OCI-LY7 (cell line): ENCODE measurements around the gene GRM1. TPM values are rescaled to one million over a fixed set of nuclear protein-coding genes. Genes with fewer than 3 reads are reported as not detected.

Experiments
- BruUV-seq: library from RNA; stranded (reverse); fragments of 400-500 nt; replicated peaks from 2 replicates; lab custom pipeline; 2021; lab: Mats Ljungman, UMichigan
- CTCF ChIA-PET: fragments of 300-600 bp; sonication (Branson Sonifier 250); formaldehyde crosslinking; loops from one replicate; lab custom pipeline; 2022; ENCODE audit warnings: antibody characterized with exemption; ENCODE audit not compliant: unreplicated experiment; lab: Charles Lee
- POLR2A ChIA-PET: fragments of 300-600 bp; sonication (Branson Sonifier 250); formaldehyde crosslinking; loops from one replicate; lab custom pipeline; 2022; ENCODE audit warnings: antibody characterized with exemption; lab: Charles Lee
- DNase-seq: peaks from one replicate; pipeline ENCODE4 v3.0.0-alpha.2; 2015; ENCODE audit warnings: low spot score
- H2AFZ ChIP-seq: fragments of 200-600 bp; sonication (generic), shearing (Covaris generic); 2 replicates; pipeline ENCODE4 v1.6.1; 2014; ENCODE audit warnings: mild to moderate bottlenecking, antibody characterized with exemption, low read length, moderate library complexity
- H3K27ac ChIP-seq: fragments of 200-600 bp; sonication (generic); 2 replicates; pipeline ENCODE4 v1.5.1; 2014; ENCODE audit warnings: mixed run types, low read depth, mild to moderate bottlenecking, moderate library complexity, low read length, inconsistent platforms; ENCODE audit not compliant: poor library complexity, severe bottlenecking
- H3K36me3 ChIP-seq: fragments of 200-600 bp; sonication (generic); 2 replicates; pipeline ENCODE4 v1.6.1; 2014; ENCODE audit warnings: mild to moderate bottlenecking, antibody characterized with exemption, low read length, moderate library complexity, mixed read lengths; ENCODE audit not compliant: insufficient read depth
- H3K4me1 ChIP-seq: fragments of 200-600 bp; sonication (generic); 2 replicates; pipeline ENCODE4 v1.5.1; 2014; ENCODE audit warnings: mild to moderate bottlenecking, low read length; ENCODE audit not compliant: insufficient read depth, poor library complexity, severe bottlenecking
- H3K4me2 ChIP-seq: fragments of 200-600 bp; sonication (generic); 2 replicates; pipeline ENCODE4 v1.6.1; 2014; ENCODE audit warnings: mild to moderate bottlenecking, low read length
- H3K4me3 ChIP-seq: fragments of 200-600 bp; sonication (generic); 2 replicates; pipeline ENCODE4 v1.5.1; 2014; ENCODE audit warnings: mild to moderate bottlenecking, low read depth, low read length; ENCODE audit not compliant: poor library complexity, severe bottlenecking
- H3K79me2 ChIP-seq: fragments of 200-600 bp; sonication (generic); 2 replicates; pipeline ENCODE4 v1.6.1; 2016; ENCODE audit warnings: low read depth, mild to moderate bottlenecking, low read length, moderate library complexity, mixed read lengths; ENCODE audit not compliant: insufficient read depth
- H3K9me2 ChIP-seq: fragments of 200-600 bp; sonication (generic); 2 replicates; pipeline ENCODE4 v1.6.1; 2016; ENCODE audit warnings: mild to moderate bottlenecking, low read length, mixed read lengths; ENCODE audit not compliant: insufficient read depth
- H3K9me3 ChIP-seq: fragments of 200-600 bp; sonication (generic); 2 replicates; pipeline ENCODE4 v1.6.1; 2014; ENCODE audit warnings: mild to moderate bottlenecking, mixed run types, low read length, mixed read lengths
- H4K20me1 ChIP-seq: fragments of 200-600 bp; sonication (generic); 2 replicates; pipeline ENCODE4 v1.6.1; 2014; ENCODE audit warnings: mild to moderate bottlenecking, antibody characterized with exemption, low read length, moderate library complexity, mixed read lengths; ENCODE audit not compliant: insufficient read depth
- CTCF ChIP-seq: fragments of 200-600 bp; sonication (generic); conservative IDR thresholded peaks from 2 replicates; pipeline ENCODE4 v1.5.1; 2014; ENCODE audit warnings: mild to moderate bottlenecking, antibody characterized with exemption, low read length, moderate library complexity, mixed read lengths
- EZH2phosphoT487 ChIP-seq: fragments of 200-600 bp; sonication (generic); IDR thresholded peaks from 2 replicates; pipeline ENCODE4 v1.6.1; 2018; ENCODE audit warnings: low read depth, borderline replicate concordance, mild to moderate bottlenecking, mixed run types, antibody characterized with exemption, low read length, moderate library complexity, mixed read lengths
- intact Hi-C: fragments of 100-400 bp; cut with micrococcal nuclease; formaldehyde crosslinking; loops from one replicate; pipeline ENCODE4 v1.10.0; 2022; ENCODE audit not compliant: unreplicated experiment
- total RNA-seq, 2 experiments: library from RNA; depleted of rRNA in 1 of 2; stranded (reverse); fragments of >200 nt in 1 of 2; shearing (Covaris generic) in 1 of 2; gene quantifications; 2 replicates each; pipeline ENCODE4 v1.2.3, GENCODE V29; 2014 to 2022

The GRM1 gene
- total RNA-seq, 2 experiments from 2014 or later: not detected

- no TSS peak for BruUV-seq
- ChIA-PET POLR2A (no interaction called here), CTCF (no interaction called here)
- no peaks in the 10 kb centered on the region for H3K79me2 ChIP-seq
- H3K4me1 ChIP-seq: no peaks in the 10 kb centered on the region
- H4K20me1 ChIP-seq: no peaks in the 10 kb centered on the region
- intact Hi-C loops: no loop called here
- H3K36me3 ChIP-seq: no peaks in the 10 kb centered on the region
- H3K9me3 ChIP-seq: no peaks in the 10 kb centered on the region
- H2AFZ ChIP-seq: no peak overlapping the region
- no peak overlapping the region for H3K4me3 ChIP-seq
- no peak for DNase-seq
- no peak overlapping the region for H3K4me2 ChIP-seq
- no peaks in the 10 kb centered on the region for H3K9me2 ChIP-seq
- no peak for TF ChIP-seq CTCF
- no peak for TF ChIP-seq EZH2phosphoT487
- no peak overlapping the region for H3K27ac ChIP-seq
These were observed 538 bp upstream of the GRM1 start for GRCh38 chr6:146028252-146028795.

GRCh38 chr6:146029573-146030184 is 817 bp downstream of the GRM1 start:
- H3K27ac ChIP-seq: no peak overlapping the region
- H3K4me3 ChIP-seq: no peak overlapping the region
- H3K9me3 ChIP-seq: no peaks in the 10 kb centered on the region
- H3K4me2 ChIP-seq: no peak overlapping the region
- no peaks in the 10 kb centered on the region for H3K4me1 ChIP-seq
- no peak overlapping the region for H2AFZ ChIP-seq
- ChIA-PET CTCF (no interaction called here), POLR2A (no interaction called here)
- DNase-seq: no peak
- no peaks in the 10 kb centered on the region for H4K20me1 ChIP-seq
- no TSS peak for BruUV-seq
- H3K36me3 ChIP-seq: no peaks in the 10 kb centered on the region
- TF ChIP-seq EZH2phosphoT487: no peak
- no peak for TF ChIP-seq CTCF
- no peaks in the 10 kb centered on the region for H3K9me2 ChIP-seq
- no peaks in the 10 kb centered on the region for H3K79me2 ChIP-seq
- intact Hi-C loops: no loop called here

- CTCF ChIA-PET: no interaction called here
- BruUV-seq: no TSS peak
- Histone ChIP-seq H3K4me2 (no peak overlapping the region), H3K9me3 (no peaks in the 10 kb centered on the region), H4K20me1 (no peaks in the 10 kb centered on the region), H3K27ac (no peak overlapping the region), H3K4me3 (no peak overlapping the region), H3K4me1 (no peaks in the 10 kb centered on the region), H3K36me3 (no peaks in the 10 kb centered on the region), H3K79me2 (no peaks in the 10 kb centered on the region), H2AFZ (no peak overlapping the region), H3K9me2 (no peaks in the 10 kb centered on the region)
- DNase-seq: no peak
- POLR2A ChIA-PET: interaction anchor here (0.6 kb wide), 1 partner anchor 112 kb away, joined by 3 read pairs; no protein-coding TSS in a partner anchor
- TF ChIP-seq CTCF: no peak
- TF ChIP-seq EZH2phosphoT487: no peak
- intact Hi-C loops: no loop called here
These were observed 3.5 kb downstream of the GRM1 start for GRCh38 chr6:146032387-146032786.
